Measurements from ENCODE around the gene PPP2R5E.

The PPP2R5E gene

GRCh38 chr14:63517354-63517753 lies 25.8 kb downstream of the PPP2R5E start:
- DNase-seq, result no peak

GRCh38 chr14:63515240-63515639 lies 27.9 kb downstream of the PPP2R5E start:
- DNase-seq, result no peak

GRCh38 chr14:63513756-63514155 lies 29.4 kb downstream of the PPP2R5E start:
- DNase-seq, result no peak

- DNase-seq, result no peak
Measured at GRCh38 chr14:63512861-63513260, 30.3 kb downstream of the PPP2R5E start.

- no peak for DNase-seq
Measured at GRCh38 chr14:63510538-63510937, 32.6 kb downstream of the PPP2R5E start.

- DNase-seq, result no peak
Measured at GRCh38 chr14:63508033-63508432, 35.1 kb downstream of the PPP2R5E start.

- DNase-seq, result no peak
Measured at GRCh38 chr14:63504648-63505047, 38.5 kb downstream of the PPP2R5E start.

- DNase-seq, result no peak
Measured at GRCh38 chr14:63501429-63501828, 41.7 kb downstream of the PPP2R5E start.

- no peak for DNase-seq
Measured at GRCh38 chr14:63499701-63500250, 43.4 kb downstream of the PPP2R5E start.

- no peak for DNase-seq
Measured at GRCh38 chr14:63496837-63497400, 46.3 kb downstream of the PPP2R5E start.

GRCh38 chr14:63493246-63493645 lies 49.9 kb downstream of the PPP2R5E start:
- no peak for DNase-seq

- DNase-seq, result no peak
Measured at GRCh38 chr14:63492391-63492790, 50.8 kb downstream of the PPP2R5E start.

- peak in 1 of 2 donors; percentile 21 for DNase-seq
Measured at GRCh38 chr14:63487724-63488123, 55.5 kb downstream of the PPP2R5E start.

- no peak for DNase-seq
Measured at GRCh38 chr14:63486738-63487137, 56.4 kb downstream of the PPP2R5E start.

GRCh38 chr14:63483315-63483714 lies 59.9 kb downstream of the PPP2R5E start:
- no peak for DNase-seq

- no peak for DNase-seq
Measured at GRCh38 chr14:63480599-63480998, 62.6 kb downstream of the PPP2R5E start.

- DNase-seq, result no peak
Measured at GRCh38 chr14:63478437-63478852, 64.7 kb downstream of the PPP2R5E start.

- DNase-seq, result peak in 1 of 2 donors; percentile 9
Measured at GRCh38 chr14:63478010-63478409, 65.2 kb downstream of the PPP2R5E start.

- no peak for DNase-seq
Measured at GRCh38 chr14:63477556-63477955, 65.6 kb downstream of the PPP2R5E start.

- no peak for DNase-seq
Measured at GRCh38 chr14:63475761-63476160, 67.4 kb downstream of the PPP2R5E start.

- DNase-seq, result no peak
Measured at GRCh38 chr14:63474844-63475243, 68.3 kb downstream of the PPP2R5E start.

GRCh38 chr14:63474111-63474510 lies 69.1 kb downstream of the PPP2R5E start:
- DNase-seq, result no peak

GRCh38 chr14:63472986-63473788 lies 70.0 kb downstream of the PPP2R5E start:
- DNase-seq, result peak; percentile 51 to 74
